WTC11 (cell line): ENCODE data around the gene SCPEP1. TPM values are rescaled to one million over a fixed set of nuclear protein-coding genes. Genes with fewer than 3 reads are reported as not detected.

Experiments
- ATAC-seq: fragments of 200-7000 bp; cut with Tn5 transposase; 2 replicates; pipeline ENCODE4 v1.10.0; 2021; ENCODE audit warnings: mild to moderate bottlenecking, moderate library complexity
- Bru-seq: library from RNA; stranded (reverse); fragments of 400-500 nt; gene quantifications from one replicate; lab custom pipeline; 2021; lab: Mats Ljungman, UMichigan
- CTCF ChIA-PET: fragments of 300-600 bp; sonication (Branson Sonifier 250); formaldehyde crosslinking; loops from one replicate; lab custom pipeline; 2021; ENCODE audit warnings: antibody characterized with exemption; lab: Charles Lee
- POLR2A ChIA-PET: fragments of 350-600 bp; sonication (Branson Sonifier 250); formaldehyde crosslinking; loops from one replicate; lab custom pipeline; 2021; ENCODE audit warnings: antibody characterized with exemption; lab: Charles Lee
- DNase-seq: peaks from one replicate; pipeline ENCODE4 v3.0.0; 2021; ENCODE audit warnings: low spot score
- H3K27ac Mint-ChIP-seq: 2 replicates; pipeline ENCODE4 v1.8.0; 2021; ENCODE audit warnings: mixed read lengths
- H3K27me3 Mint-ChIP-seq: 2 replicates; pipeline ENCODE4 v1.8.0; 2021; ENCODE audit warnings: low read depth, mild to moderate bottlenecking, moderate library complexity, mixed read lengths
- H3K36me3 Mint-ChIP-seq: 2 replicates; pipeline ENCODE4 v1.8.0; 2021; ENCODE audit warnings: mixed read lengths
- H3K4me1 Mint-ChIP-seq: 2 replicates; pipeline ENCODE4 v1.8.0; 2022; ENCODE audit warnings: mixed read lengths
- H3K4me3 Mint-ChIP-seq: 2 replicates; pipeline ENCODE4 v1.8.0; 2021; ENCODE audit warnings: mild to moderate bottlenecking, moderate library complexity, mixed read lengths
- H3K9me3 Mint-ChIP-seq: 2 replicates; pipeline ENCODE4 v1.8.0; 2021; ENCODE audit warnings: mixed read lengths
- CBFB ChIP-seq: sonication (generic); formaldehyde crosslinking; IDR thresholded peaks from 2 replicates; pipeline ENCODE4 v1.8.1; 2022; ENCODE audit warnings: mild to moderate bottlenecking, low read depth, missing genetic modification reagents
- FOXP1 ChIP-seq: sonication (generic); formaldehyde crosslinking; IDR thresholded peaks from 2 replicates; pipeline ENCODE4 v1.8.0; 2022; ENCODE audit warnings: missing genetic modification reagents, mild to moderate bottlenecking, moderate library complexity, borderline replicate concordance
- GRHL2 ChIP-seq: fragments of 250-450 bp; sonication (Bioruptor Pico); IDR thresholded peaks from 2 replicates; pipeline ENCODE4 v1.8.0; 2022; ENCODE audit warnings: mild to moderate bottlenecking, moderate library complexity; ENCODE audit not compliant: insufficient replicate concordance, severe bottlenecking
- HMGA2 ChIP-seq: fragments of 250-450 bp; sonication (Bioruptor Pico); IDR thresholded peaks from 2 replicates; pipeline ENCODE4 v1.4.0; 2021; ENCODE audit warnings: mild to moderate bottlenecking, moderate library complexity
- IRF2 ChIP-seq: sonication (generic); formaldehyde crosslinking; IDR thresholded peaks from 2 replicates; pipeline ENCODE4 v1.8.0; 2022; ENCODE audit warnings: low read depth, missing genetic modification reagents, borderline replicate concordance
- KAT7 ChIP-seq: sonication (generic); formaldehyde crosslinking; IDR thresholded peaks from 2 replicates; pipeline ENCODE4 v1.8.1; 2023; ENCODE audit warnings: missing genetic modification reagents, mild to moderate bottlenecking, borderline replicate concordance
- NFYB ChIP-seq: sonication (generic); formaldehyde crosslinking; conservative IDR thresholded peaks from 2 replicates; pipeline ENCODE4 v1.8.0; 2022; ENCODE audit warnings: low read depth, missing genetic modification reagents
- PRRX2 ChIP-seq: fragments of 250-450 bp; sonication (Bioruptor Pico); IDR thresholded peaks from 2 replicates; pipeline ENCODE4 v1.8.0; 2021; ENCODE audit warnings: mild to moderate bottlenecking
- SMAD4 ChIP-seq: sonication (generic); formaldehyde crosslinking; IDR thresholded peaks from 2 replicates; pipeline ENCODE4 v1.8.0; 2022; ENCODE audit warnings: mild to moderate bottlenecking, missing genetic modification reagents
- ZNF219 ChIP-seq: sonication (generic); formaldehyde crosslinking; IDR thresholded peaks from 2 replicates; pipeline ENCODE4 v1.8.0; 2023; ENCODE audit warnings: missing genetic modification reagents, mild to moderate bottlenecking, borderline replicate concordance
- ZNF232 ChIP-seq: sonication (generic); formaldehyde crosslinking; IDR thresholded peaks from 2 replicates; pipeline ENCODE4 v1.8.0; 2022; ENCODE audit warnings: mild to moderate bottlenecking, missing genetic modification reagents
- ZNF317 ChIP-seq: sonication (generic); formaldehyde crosslinking; IDR thresholded peaks from 2 replicates; pipeline ENCODE4 v1.8.1; 2023; ENCODE audit warnings: low read depth, mild to moderate bottlenecking, moderate library complexity, missing genetic modification reagents, borderline replicate concordance
- long read RNA-seq, 3 experiments: library from RNA in 1 of 3; library from capped mRNA in 1 of 3; library from polyadenylated mRNA in 1 of 3; unstranded in 2 of 3; stranded (forward) in 1 of 3; transcript quantifications; one replicate each; pipeline ENCODE4 v2.0.0, GENCODE V29; 2021
- total RNA-seq: library from RNA; stranded (reverse); gene quantifications from 3 replicates; pipeline ENCODE4 v1.2.3, GENCODE V29; 2021
- TF ChIP-seq, protein P1 (sequence below): sonication (generic); formaldehyde crosslinking; IDR thresholded peaks from 2 replicates; pipeline ENCODE4 v1.8.1; 2022; ENCODE audit warnings: missing genetic modification reagents, borderline replicate concordance
- TF ChIP-seq, protein P2 (sequence below): sonication (generic); formaldehyde crosslinking; conservative IDR thresholded peaks from 2 replicates; pipeline ENCODE4 v1.8.1; 2023; ENCODE audit warnings: mild to moderate bottlenecking, low read depth, missing genetic modification reagents, moderate library complexity
- TF ChIP-seq, protein P3 (sequence below): sonication (generic); formaldehyde crosslinking; IDR thresholded peaks from 2 replicates; pipeline ENCODE4 v1.8.0; 2023; ENCODE audit warnings: missing genetic modification reagents
- TF ChIP-seq, protein P4 (sequence below): sonication (generic); formaldehyde crosslinking; IDR thresholded peaks from 2 replicates; pipeline ENCODE4 v1.8.1; 2022; ENCODE audit warnings: low read depth, mild to moderate bottlenecking, moderate library complexity, missing genetic modification reagents, borderline replicate concordance
- TF ChIP-seq, protein P5 (sequence below): fragments of 250-450 bp; sonication (Bioruptor Pico); IDR thresholded peaks from 2 replicates; pipeline ENCODE4 v1.9.0; 2021; ENCODE audit warnings: mild to moderate bottlenecking
- TF ChIP-seq, protein P6 (sequence below): sonication (generic); formaldehyde crosslinking; IDR thresholded peaks from 2 replicates; pipeline ENCODE4 v1.8.0; 2022; ENCODE audit warnings: mild to moderate bottlenecking, missing genetic modification reagents
- TF ChIP-seq, protein P7 (sequence below): sonication (generic); formaldehyde crosslinking; IDR thresholded peaks from 2 replicates; pipeline ENCODE4 v1.8.1; 2022; ENCODE audit warnings: mild to moderate bottlenecking, missing genetic modification reagents, moderate library complexity, borderline replicate concordance

The SCPEP1 gene, protein sequence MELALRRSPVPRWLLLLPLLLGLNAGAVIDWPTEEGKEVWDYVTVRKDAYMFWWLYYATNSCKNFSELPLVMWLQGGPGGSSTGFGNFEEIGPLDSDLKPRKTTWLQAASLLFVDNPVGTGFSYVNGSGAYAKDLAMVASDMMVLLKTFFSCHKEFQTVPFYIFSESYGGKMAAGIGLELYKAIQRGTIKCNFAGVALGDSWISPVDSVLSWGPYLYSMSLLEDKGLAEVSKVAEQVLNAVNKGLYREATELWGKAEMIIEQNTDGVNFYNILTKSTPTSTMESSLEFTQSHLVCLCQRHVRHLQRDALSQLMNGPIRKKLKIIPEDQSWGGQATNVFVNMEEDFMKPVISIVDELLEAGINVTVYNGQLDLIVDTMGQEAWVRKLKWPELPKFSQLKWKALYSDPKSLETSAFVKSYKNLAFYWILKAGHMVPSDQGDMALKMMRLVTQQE
- 41.3 to 49.3 TPM (median 43.1 TPM) in 3 replicates for total RNA-seq
- Bru-seq, nascent RNA = percentile 60 among the genes with signal in this experiment
- long read RNA-seq, experiment 1, transcript SCPEP1-201 (13 exons, 1,942 nt) = major isoform, 120 of 148 reads
- long read RNA-seq, experiment 1, partial matches to known transcripts = 3 of 148 reads
- long read RNA-seq, experiment 1, other reads (novel, unspliced or antisense) = 24 of 148 reads
- long read RNA-seq, experiment 2, transcript SCPEP1-201 (13 exons, 1,942 nt) = major isoform, 25 of 48 reads
- long read RNA-seq, experiment 2, partial matches to known transcripts = 10 of 48 reads
- long read RNA-seq, experiment 2, other reads (novel, unspliced or antisense) = 10 of 48 reads
- long read RNA-seq, experiment 3, transcript SCPEP1-201 (13 exons, 1,942 nt) = major isoform, 83 of 105 reads
- long read RNA-seq, experiment 3, partial matches to known transcripts = 8 of 105 reads
- long read RNA-seq, experiment 3, other reads (novel, unspliced or antisense) = 14 of 105 reads

DNA sequence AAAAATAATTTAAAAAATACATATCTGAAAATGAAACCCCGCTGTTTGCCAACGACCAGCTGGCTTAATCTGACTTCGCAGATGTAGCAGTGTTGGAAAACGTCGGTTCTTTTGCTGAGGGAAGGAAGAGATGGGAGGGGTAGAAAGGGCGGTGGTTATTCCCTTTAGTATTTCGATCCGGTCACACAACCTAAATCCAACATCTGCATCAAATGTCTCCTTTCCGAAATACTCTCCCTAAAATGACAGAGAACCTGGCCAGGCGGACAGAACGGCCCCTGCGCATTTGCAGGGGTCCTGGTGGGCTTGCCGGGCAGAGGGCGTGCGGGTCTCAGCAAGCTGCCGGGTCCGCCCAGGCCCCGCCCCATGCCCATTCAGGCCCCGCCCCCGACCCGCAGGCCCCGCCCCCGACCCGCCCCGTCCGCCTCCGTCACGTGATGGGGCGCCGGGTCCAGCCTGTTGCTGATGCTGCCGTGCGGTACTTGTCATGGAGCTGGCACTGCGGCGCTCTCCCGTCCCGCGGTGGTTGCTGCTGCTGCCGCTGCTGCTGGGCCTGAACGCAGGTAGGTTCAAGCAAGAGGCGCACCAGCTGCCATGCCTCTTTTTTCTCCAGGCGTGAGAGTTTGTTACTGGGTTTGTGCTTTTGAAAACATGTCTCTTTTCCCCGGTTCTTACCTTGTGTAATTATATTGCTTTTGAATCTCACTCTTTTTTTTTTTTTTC is at the start of gene SCPEP1:
SCPEP1 (plus strand) TSS at position 459 of the 723 bp plus-strand sequence; CDS start at position 488, 29 bp downstream.
- CTCF ChIA-PET = interaction anchor here (0.6 to 3.4 kb wide), 10 partner anchors 17 to 279 kb away, joined by 3 to 15 read pairs (median 6); partner anchors contain the start of genes AKAP1 and COIL
- ATAC-seq = peak; percentile 86
- TF ChIP-seq ZNF219 (CRISPR knock-in tag) (no peak), SMAD4 (no peak), IRF2 (CRISPR knock-in tag) (no peak), KAT7 (no peak), FOXP1 (CRISPR knock-in tag) (no peak), ZNF317 (CRISPR knock-in tag) (no peak), CBFB (no peak), NFYB (CRISPR knock-in tag) (no peak), ZNF232 (CRISPR knock-in tag) (no peak), HMGA2 (no peak), GRHL2 (no peak), PRRX2 (no peak)
- TF ChIP-seq, protein P1, sequence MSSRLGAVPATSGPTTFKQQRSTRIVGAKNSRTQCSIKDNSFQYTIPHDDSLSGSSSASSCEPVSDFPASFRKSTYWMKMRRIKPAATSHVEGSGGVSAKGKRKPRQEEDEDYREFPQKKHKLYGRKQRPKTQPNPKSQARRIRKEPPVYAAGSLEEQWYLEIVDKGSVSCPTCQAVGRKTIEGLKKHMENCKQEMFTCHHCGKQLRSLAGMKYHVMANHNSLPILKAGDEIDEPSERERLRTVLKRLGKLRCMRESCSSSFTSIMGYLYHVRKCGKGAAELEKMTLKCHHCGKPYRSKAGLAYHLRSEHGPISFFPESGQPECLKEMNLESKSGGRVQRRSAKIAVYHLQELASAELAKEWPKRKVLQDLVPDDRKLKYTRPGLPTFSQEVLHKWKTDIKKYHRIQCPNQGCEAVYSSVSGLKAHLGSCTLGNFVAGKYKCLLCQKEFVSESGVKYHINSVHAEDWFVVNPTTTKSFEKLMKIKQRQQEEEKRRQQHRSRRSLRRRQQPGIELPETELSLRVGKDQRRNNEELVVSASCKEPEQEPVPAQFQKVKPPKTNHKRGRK (CRISPR knock-in tag) = no peak
- TF ChIP-seq, protein P2, sequence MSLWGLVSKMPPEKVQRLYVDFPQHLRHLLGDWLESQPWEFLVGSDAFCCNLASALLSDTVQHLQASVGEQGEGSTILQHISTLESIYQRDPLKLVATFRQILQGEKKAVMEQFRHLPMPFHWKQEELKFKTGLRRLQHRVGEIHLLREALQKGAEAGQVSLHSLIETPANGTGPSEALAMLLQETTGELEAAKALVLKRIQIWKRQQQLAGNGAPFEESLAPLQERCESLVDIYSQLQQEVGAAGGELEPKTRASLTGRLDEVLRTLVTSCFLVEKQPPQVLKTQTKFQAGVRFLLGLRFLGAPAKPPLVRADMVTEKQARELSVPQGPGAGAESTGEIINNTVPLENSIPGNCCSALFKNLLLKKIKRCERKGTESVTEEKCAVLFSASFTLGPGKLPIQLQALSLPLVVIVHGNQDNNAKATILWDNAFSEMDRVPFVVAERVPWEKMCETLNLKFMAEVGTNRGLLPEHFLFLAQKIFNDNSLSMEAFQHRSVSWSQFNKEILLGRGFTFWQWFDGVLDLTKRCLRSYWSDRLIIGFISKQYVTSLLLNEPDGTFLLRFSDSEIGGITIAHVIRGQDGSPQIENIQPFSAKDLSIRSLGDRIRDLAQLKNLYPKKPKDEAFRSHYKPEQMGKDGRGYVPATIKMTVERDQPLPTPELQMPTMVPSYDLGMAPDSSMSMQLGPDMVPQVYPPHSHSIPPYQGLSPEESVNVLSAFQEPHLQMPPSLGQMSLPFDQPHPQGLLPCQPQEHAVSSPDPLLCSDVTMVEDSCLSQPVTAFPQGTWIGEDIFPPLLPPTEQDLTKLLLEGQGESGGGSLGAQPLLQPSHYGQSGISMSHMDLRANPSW (CRISPR knock-in tag) = no peak
- TF ChIP-seq, protein P3, sequence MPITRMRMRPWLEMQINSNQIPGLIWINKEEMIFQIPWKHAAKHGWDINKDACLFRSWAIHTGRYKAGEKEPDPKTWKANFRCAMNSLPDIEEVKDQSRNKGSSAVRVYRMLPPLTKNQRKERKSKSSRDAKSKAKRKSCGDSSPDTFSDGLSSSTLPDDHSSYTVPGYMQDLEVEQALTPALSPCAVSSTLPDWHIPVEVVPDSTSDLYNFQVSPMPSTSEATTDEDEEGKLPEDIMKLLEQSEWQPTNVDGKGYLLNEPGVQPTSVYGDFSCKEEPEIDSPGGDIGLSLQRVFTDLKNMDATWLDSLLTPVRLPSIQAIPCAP (CRISPR knock-in tag) = no peak
- TF ChIP-seq, protein P4, sequence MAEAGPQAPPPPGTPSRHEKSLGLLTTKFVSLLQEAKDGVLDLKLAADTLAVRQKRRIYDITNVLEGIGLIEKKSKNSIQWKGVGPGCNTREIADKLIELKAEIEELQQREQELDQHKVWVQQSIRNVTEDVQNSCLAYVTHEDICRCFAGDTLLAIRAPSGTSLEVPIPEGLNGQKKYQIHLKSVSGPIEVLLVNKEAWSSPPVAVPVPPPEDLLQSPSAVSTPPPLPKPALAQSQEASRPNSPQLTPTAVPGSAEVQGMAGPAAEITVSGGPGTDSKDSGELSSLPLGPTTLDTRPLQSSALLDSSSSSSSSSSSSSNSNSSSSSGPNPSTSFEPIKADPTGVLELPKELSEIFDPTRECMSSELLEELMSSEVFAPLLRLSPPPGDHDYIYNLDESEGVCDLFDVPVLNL (CRISPR knock-in tag) = no peak
- TF ChIP-seq, protein P5, sequence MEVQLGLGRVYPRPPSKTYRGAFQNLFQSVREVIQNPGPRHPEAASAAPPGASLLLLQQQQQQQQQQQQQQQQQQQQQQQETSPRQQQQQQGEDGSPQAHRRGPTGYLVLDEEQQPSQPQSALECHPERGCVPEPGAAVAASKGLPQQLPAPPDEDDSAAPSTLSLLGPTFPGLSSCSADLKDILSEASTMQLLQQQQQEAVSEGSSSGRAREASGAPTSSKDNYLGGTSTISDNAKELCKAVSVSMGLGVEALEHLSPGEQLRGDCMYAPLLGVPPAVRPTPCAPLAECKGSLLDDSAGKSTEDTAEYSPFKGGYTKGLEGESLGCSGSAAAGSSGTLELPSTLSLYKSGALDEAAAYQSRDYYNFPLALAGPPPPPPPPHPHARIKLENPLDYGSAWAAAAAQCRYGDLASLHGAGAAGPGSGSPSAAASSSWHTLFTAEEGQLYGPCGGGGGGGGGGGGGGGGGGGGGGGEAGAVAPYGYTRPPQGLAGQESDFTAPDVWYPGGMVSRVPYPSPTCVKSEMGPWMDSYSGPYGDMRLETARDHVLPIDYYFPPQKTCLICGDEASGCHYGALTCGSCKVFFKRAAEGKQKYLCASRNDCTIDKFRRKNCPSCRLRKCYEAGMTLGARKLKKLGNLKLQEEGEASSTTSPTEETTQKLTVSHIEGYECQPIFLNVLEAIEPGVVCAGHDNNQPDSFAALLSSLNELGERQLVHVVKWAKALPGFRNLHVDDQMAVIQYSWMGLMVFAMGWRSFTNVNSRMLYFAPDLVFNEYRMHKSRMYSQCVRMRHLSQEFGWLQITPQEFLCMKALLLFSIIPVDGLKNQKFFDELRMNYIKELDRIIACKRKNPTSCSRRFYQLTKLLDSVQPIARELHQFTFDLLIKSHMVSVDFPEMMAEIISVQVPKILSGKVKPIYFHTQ (CRISPR knock-in tag) = no peak
- TF ChIP-seq, protein P6, sequence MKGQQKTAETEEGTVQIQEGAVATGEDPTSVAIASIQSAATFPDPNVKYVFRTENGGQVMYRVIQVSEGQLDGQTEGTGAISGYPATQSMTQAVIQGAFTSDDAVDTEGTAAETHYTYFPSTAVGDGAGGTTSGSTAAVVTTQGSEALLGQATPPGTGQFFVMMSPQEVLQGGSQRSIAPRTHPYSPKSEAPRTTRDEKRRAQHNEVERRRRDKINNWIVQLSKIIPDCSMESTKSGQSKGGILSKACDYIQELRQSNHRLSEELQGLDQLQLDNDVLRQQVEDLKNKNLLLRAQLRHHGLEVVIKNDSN = peak; percentile 89
- TF ChIP-seq, protein P7, sequence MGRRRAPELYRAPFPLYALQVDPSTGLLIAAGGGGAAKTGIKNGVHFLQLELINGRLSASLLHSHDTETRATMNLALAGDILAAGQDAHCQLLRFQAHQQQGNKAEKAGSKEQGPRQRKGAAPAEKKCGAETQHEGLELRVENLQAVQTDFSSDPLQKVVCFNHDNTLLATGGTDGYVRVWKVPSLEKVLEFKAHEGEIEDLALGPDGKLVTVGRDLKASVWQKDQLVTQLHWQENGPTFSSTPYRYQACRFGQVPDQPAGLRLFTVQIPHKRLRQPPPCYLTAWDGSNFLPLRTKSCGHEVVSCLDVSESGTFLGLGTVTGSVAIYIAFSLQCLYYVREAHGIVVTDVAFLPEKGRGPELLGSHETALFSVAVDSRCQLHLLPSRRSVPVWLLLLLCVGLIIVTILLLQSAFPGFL (CRISPR knock-in tag) = no peak

More for the DNA sequence above, at the start of gene SCPEP1:
- peak within 1 kb of the TSS; percentile 88 for H3K4me3 Mint-ChIP-seq
- peaks cover 56% of the 10 kb centered on the region for H3K4me1 Mint-ChIP-seq
- POLR2A ChIA-PET = interaction anchor here (0.7 kb wide), 1 partner anchor 64 kb away, joined by 5 read pairs; the partner anchor contains the start of gene TRIM25
- peak within 1 kb of the TSS; percentile 91 for H3K27ac Mint-ChIP-seq
- peaks cover 9% of the 10 kb centered on the region; the same call in 1 of the 2 replicates for H3K36me3 Mint-ChIP-seq
- H3K27me3 Mint-ChIP-seq = no peaks in the 10 kb centered on the region
- H3K9me3 Mint-ChIP-seq = peaks cover 11% of the 10 kb centered on the region
- DNase-seq = peak; percentile 87
